ENCODE measurements around the gene OSBPL6. TPM values are rescaled to one million over a fixed set of nuclear protein-coding genes. Genes with fewer than 3 reads are reported as not detected.

OSBPL6 gene
- total and polyA plus RNA-seq, 9 of the 15 experiments (the other 6 are each of a cell fraction or from before 2014, with no cell fraction given) = 3.4 to 12.7 (median 9.3) TPM

GRCh38 chr2:178155524-178155923, 38.8 kb upstream of the OSBPL6 start:
- intact Hi-C loops (cut with micrococcal nuclease) = no loop called here
- FAIRE-seq = no peak

More at GRCh38 chr2:178155524-178155923, 38.8 kb upstream of the OSBPL6 start:
- H3K27me3 ChIP-seq (ENCODE audit: control insufficient read depth in 2 of 2, insufficient read depth in 2 of 2, low read length in 2 of 2) = no peaks in the 10 kb centered on the region
- no peak for DNase-seq (ENCODE audit: extremely low read depth in 1 of 4, low spot score in 3 of 4)
- ChIA-PET POLR2A (no interaction called here), CTCF (ENCODE audit: low intra/inter-chr PET ratio) (no interaction called here)
- no peak overlapping the region for H3K27ac ChIP-seq (ENCODE audit: extremely low read depth, low read depth, low read length)
- no peak overlapping the region for H3K4me2 ChIP-seq (ENCODE audit: insufficient read depth, low read length)
- WGBS (ENCODE audit: insufficient coverage, low coverage, missing lambda C conversion rate) = 6% methylated on average over 1 of the region's 1 CpG
- no peaks in the 10 kb centered on the region for H3K36me3 ChIP-seq (ENCODE audit: control insufficient read depth, insufficient read depth, low read length)
- no peak overlapping the region for H2AFZ ChIP-seq (ENCODE audit: low read depth, low read length)
- ATAC-seq = no peak
- no peak for TF ChIP-seq ZHX1 (conservative IDR thresholded peaks at IDR 0.05; ENCODE audit: low read length)
- TF ChIP-seq ZNF431 (CRISPR knock-in tag; IDR thresholded peaks at IDR 0.05) = peak; percentile 97
- no peaks in the 10 kb centered on the region for H4K20me1 ChIP-seq (replicated peaks; ENCODE audit: control insufficient read depth, insufficient read depth, low read length)
- no peak overlapping the region for H3K9ac ChIP-seq (ENCODE audit: insufficient read depth in 1 of 2, low read depth in 2 of 2, low read length in 2 of 2)
- no peaks in the 10 kb centered on the region for H3K9me1 ChIP-seq (ENCODE audit: control insufficient read depth, insufficient read depth, low read length)
- no peaks in the 10 kb centered on the region for H3K79me2 ChIP-seq (ENCODE audit: control insufficient read depth, insufficient read depth, low read length)
- H3K4me3 ChIP-seq = no peak overlapping the region
- no peaks in the 10 kb centered on the region for H3K4me1 ChIP-seq (replicated peaks in 1 of 2; ENCODE audit: control insufficient read depth in 2 of 2, insufficient read depth in 2 of 2, low read length in 2 of 2)
- no TSS peak for BruUV-seq (replicated peaks)
- in situ Hi-C loops (cut with MboI) = no loop called here
- no peaks in the 10 kb centered on the region for H3K9me3 ChIP-seq (replicated peaks; ENCODE audit: control insufficient read depth, insufficient read depth, low read depth, low read length)
